ENCODE measurements around the gene MMP28. TPM values are rescaled to one million over a fixed set of nuclear protein-coding genes. Genes with fewer than 3 reads are reported as not detected.

The MMP28 gene
- total and polyA plus RNA-seq, 2 donors (not counting 1 experiment from before 2014, with no cell fraction given), result 0.15 to 2.0 TPM

DNA sequence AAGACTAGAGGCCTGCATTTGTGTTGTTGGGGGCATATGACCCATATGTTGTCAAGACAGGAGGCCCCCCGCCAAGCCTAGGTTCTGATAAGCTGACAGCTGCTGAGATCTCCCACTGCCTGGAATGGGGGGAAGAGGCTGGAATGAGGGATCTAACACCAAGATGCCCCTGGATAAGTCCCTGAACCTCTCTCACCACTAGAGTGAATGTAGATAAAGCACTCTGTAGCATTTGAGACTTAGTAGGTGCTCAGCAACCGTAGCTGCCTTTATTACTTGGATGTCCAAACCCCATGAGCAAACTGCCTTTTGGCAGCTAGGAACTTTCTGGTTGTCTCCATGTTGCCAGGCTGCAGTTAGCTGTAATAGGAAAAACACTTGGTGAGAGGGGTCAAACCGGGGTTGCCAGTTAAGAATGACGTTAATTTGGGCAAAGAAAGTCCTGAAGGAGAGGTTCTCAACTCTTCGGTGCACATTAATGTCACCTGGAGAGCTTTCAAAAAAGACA, 68.4 kb downstream of the MMP28 start:
- TF ChIP-seq, protein P1, sequence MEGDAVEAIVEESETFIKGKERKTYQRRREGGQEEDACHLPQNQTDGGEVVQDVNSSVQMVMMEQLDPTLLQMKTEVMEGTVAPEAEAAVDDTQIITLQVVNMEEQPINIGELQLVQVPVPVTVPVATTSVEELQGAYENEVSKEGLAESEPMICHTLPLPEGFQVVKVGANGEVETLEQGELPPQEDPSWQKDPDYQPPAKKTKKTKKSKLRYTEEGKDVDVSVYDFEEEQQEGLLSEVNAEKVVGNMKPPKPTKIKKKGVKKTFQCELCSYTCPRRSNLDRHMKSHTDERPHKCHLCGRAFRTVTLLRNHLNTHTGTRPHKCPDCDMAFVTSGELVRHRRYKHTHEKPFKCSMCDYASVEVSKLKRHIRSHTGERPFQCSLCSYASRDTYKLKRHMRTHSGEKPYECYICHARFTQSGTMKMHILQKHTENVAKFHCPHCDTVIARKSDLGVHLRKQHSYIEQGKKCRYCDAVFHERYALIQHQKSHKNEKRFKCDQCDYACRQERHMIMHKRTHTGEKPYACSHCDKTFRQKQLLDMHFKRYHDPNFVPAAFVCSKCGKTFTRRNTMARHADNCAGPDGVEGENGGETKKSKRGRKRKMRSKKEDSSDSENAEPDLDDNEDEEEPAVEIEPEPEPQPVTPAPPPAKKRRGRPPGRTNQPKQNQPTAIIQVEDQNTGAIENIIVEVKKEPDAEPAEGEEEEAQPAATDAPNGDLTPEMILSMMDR (IDR thresholded peaks at IDR 0.05), result no peak
- TF ChIP-seq EZH2 (IDR thresholded peaks at IDR 0.05; ENCODE audit: borderline replicate concordance, insufficient read depth, low read depth, low read length, poor library complexity, severe bottlenecking), result no peak
- no peaks in the 10 kb centered on the region for H3K79me2 ChIP-seq (ENCODE audit: control insufficient read depth, insufficient read depth, low read length)
- 93% methylated on average over 4 of the region's 5 CpGs for WGBS (ENCODE audit: insufficient coverage)
- no peak overlapping the region for H3K4me3 ChIP-seq (ENCODE audit: control extremely low read depth in 1 of 5, extremely low read depth in 1 of 5, insufficient read depth in 1 of 5, low read depth in 2 of 5, low read length in 4 of 5)
- Mint-ChIP-seq H3K4me3 (no peak overlapping the region), H3K9me3 (ENCODE audit: insufficient read depth) (no peaks in the 10 kb centered on the region), H3K27me3 (peaks cover 11% of the 10 kb centered on the region), H3K4me1 (peaks cover 13% of the 10 kb centered on the region), H3K27ac (no peak overlapping the region)
- H3K36me3 ChIP-seq (replicated peaks in 1 of 2; ENCODE audit: control extremely low read depth in 1 of 2, control insufficient read depth in 1 of 2, extremely low read depth in 1 of 2, insufficient read depth in 2 of 2, low read length in 1 of 2), result peaks cover 10 to 40% of the 10 kb centered on the region in 2 experiments
- no peaks in the 10 kb centered on the region for H3K9me3 ChIP-seq (ENCODE audit: control extremely low read depth in 1 of 3, control insufficient read depth in 2 of 3, insufficient read depth in 1 of 3, low read length in 2 of 3)
- ATAC-seq (ENCODE audit: low read depth) (no peak), DNase-seq (no peak)
- peaks cover 0 to 9% (median 0%) of the 10 kb centered on the region in 4 experiments for H3K27me3 ChIP-seq (replicated peaks in 1 of 4; ENCODE audit: control extremely low read depth in 1 of 4, control insufficient read depth in 3 of 4, insufficient read depth in 4 of 4, low read length in 3 of 4)
- H3K4me2 ChIP-seq (replicated peaks; ENCODE audit: low read depth, low read length, poor library complexity, severe bottlenecking), result no peak overlapping the region
- no peak overlapping the region for H3K9ac ChIP-seq (ENCODE audit: low read length)
- ChIA-PET POLR2A (no interaction called here), CTCF (interaction anchor here (1.2 kb wide), 1 partner anchor 20 kb away, joined by 4 read pairs; no protein-coding TSS in a partner anchor)
- H2AFZ ChIP-seq (ENCODE audit: insufficient read depth, low read depth, low read length, poor library complexity, severe bottlenecking), result no peak overlapping the region
- H4K20me1 ChIP-seq (ENCODE audit: control insufficient read depth, insufficient read depth, low read length, poor library complexity, severe bottlenecking), result no peaks in the 10 kb centered on the region
- no peak overlapping the region for H3K27ac ChIP-seq (ENCODE audit: low read length in 2 of 2)
- intact Hi-C loops (cut with micrococcal nuclease), result no loop called here
- peaks cover 9 to 11% of the 10 kb centered on the region in 2 donors for H3K4me1 ChIP-seq (ENCODE audit: control insufficient read depth in 2 of 2, insufficient read depth in 2 of 2, low read length in 2 of 2)

DNA sequence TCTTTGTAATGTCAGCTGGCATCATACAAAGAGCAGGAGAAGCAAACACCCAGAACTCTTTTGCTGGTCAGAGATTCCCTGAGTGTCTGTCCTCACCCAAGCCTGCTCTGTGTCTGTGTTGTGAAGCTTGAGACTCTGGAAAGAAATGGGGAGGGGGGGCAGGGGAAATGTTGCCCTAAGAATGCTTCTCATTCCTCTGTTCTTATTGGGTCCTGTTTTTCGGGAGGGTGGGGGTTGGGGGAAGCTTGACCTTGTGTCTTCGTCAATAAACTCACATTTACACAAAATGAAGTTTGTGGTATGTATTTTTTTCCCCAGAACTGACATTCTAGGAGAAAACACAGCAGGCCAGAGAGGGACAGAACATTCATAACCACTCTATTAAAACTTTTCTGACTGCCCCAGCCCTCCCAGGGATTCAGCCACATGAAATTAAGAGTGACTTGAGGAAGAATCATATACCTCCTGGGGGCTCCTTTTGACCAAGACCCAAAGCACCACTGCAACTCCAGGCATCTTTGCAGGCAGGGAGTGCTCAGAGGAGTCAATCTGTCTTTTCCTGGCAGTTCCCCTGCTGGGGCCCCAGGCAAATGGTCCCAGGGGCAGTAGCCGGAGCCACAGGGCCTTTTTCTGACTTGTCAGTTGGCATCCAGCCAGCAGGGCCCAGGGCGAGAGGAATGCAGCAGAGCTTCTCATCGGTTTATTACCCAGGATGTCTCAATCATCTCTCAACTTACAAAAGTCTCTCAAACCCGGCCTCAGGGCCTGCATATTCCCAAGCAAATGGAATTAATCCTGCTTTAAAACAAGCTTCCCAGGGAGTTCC, 69.1 kb downstream of the MMP28 start:
- no peak for DNase-seq
- peaks cover 11% of the 10 kb centered on the region for H3K27me3 Mint-ChIP-seq
- 77% methylated on average over 3 of the region's 6 CpGs for WGBS (ENCODE audit: insufficient coverage)
- no peaks in the 10 kb centered on the region for H3K79me2 ChIP-seq (ENCODE audit: control insufficient read depth, insufficient read depth, low read length)
- H3K9me3 Mint-ChIP-seq (ENCODE audit: insufficient read depth), result no peaks in the 10 kb centered on the region
- no peak for TF ChIP-seq EZH2 (IDR thresholded peaks at IDR 0.05; ENCODE audit: borderline replicate concordance, insufficient read depth, low read depth, low read length, poor library complexity, severe bottlenecking)
- TF ChIP-seq, protein P1 (IDR thresholded peaks at IDR 0.05), result no peak
- ATAC-seq (ENCODE audit: low read depth), result no peak
- no peak overlapping the region for H3K27ac ChIP-seq (ENCODE audit: low read length in 2 of 2)
- H3K27ac Mint-ChIP-seq, result no peak overlapping the region
- intact Hi-C loops (cut with micrococcal nuclease), result no loop called here
- H3K4me1 Mint-ChIP-seq, result peaks cover 13% of the 10 kb centered on the region
- H3K9ac ChIP-seq (ENCODE audit: low read length), result no peak overlapping the region
- H4K20me1 ChIP-seq (ENCODE audit: control insufficient read depth, insufficient read depth, low read length, poor library complexity, severe bottlenecking), result no peaks in the 10 kb centered on the region
- ChIA-PET POLR2A (no interaction called here), CTCF (no interaction called here)
- H3K4me3 Mint-ChIP-seq, result no peak overlapping the region
- H3K4me3 ChIP-seq (ENCODE audit: control extremely low read depth in 1 of 5, extremely low read depth in 1 of 5, insufficient read depth in 1 of 5, low read depth in 2 of 5, low read length in 4 of 5), result no peak overlapping the region
- no peaks in the 10 kb centered on the region for H3K9me3 ChIP-seq (ENCODE audit: control extremely low read depth in 1 of 3, control insufficient read depth in 2 of 3, insufficient read depth in 1 of 3, low read length in 2 of 3)
- peaks cover 10 to 40% of the 10 kb centered on the region in 2 experiments for H3K36me3 ChIP-seq (replicated peaks in 1 of 2; ENCODE audit: control extremely low read depth in 1 of 2, control insufficient read depth in 1 of 2, extremely low read depth in 1 of 2, insufficient read depth in 2 of 2, low read length in 1 of 2)
- peaks cover 0 to 7% (median 0%) of the 10 kb centered on the region in 4 experiments for H3K27me3 ChIP-seq (replicated peaks in 1 of 4; ENCODE audit: control extremely low read depth in 1 of 4, control insufficient read depth in 3 of 4, insufficient read depth in 4 of 4, low read length in 3 of 4)
- H2AFZ ChIP-seq (ENCODE audit: insufficient read depth, low read depth, low read length, poor library complexity, severe bottlenecking), result no peak overlapping the region
- peaks cover 7 to 10% of the 10 kb centered on the region in 2 donors for H3K4me1 ChIP-seq (ENCODE audit: control insufficient read depth in 2 of 2, insufficient read depth in 2 of 2, low read length in 2 of 2)
- H3K4me2 ChIP-seq (replicated peaks; ENCODE audit: low read depth, low read length, poor library complexity, severe bottlenecking), result no peak overlapping the region
